ENCODE data around the gene PCNA.
"Not testable (repeated sequence)": the region's sequence is repeated elsewhere in the genome, so short reads cannot be mapped to it uniquely, and the experiment has no call there.

The PCNA gene

GRCh38 chr20:5095931-5096330 lies 23.8 kb downstream of the PCNA start:
- no peak for FAIRE-seq

- no peak for FAIRE-seq
Measured at GRCh38 chr20:5095454-5095853, 24.3 kb downstream of the PCNA start.

GRCh38 chr20:5092765-5093339 lies 26.9 kb downstream of the PCNA start:
- FAIRE-seq: no peak

- no peak for FAIRE-seq
Measured at GRCh38 chr20:5091902-5092301, 27.9 kb downstream of the PCNA start.

- no peak for FAIRE-seq
Measured at GRCh38 chr20:5090191-5090590, 29.6 kb downstream of the PCNA start.

- FAIRE-seq: no peak
Measured at GRCh38 chr20:5088688-5089087, 31.1 kb downstream of the PCNA start.

GRCh38 chr20:5085380-5085779 lies 34.4 kb downstream of the PCNA start:
- FAIRE-seq: no peak

- no peak for FAIRE-seq
Measured at GRCh38 chr20:5080384-5080877, 39.3 kb downstream of the PCNA start.

GRCh38 chr20:5078399-5078958 lies 41.3 kb downstream of the PCNA start:
- no peak for FAIRE-seq

GRCh38 chr20:5077761-5078387 lies 41.9 kb downstream of the PCNA start:
- FAIRE-seq: no peak

- not testable (repeated sequence) for FAIRE-seq
Measured at GRCh38 chr20:5076913-5077312, 42.8 kb downstream of the PCNA start.

GRCh38 chr20:5074232-5074674 lies 45.5 kb downstream of the PCNA start:
- FAIRE-seq: no peak

GRCh38 chr20:5073660-5074231 lies 46.0 kb downstream of the PCNA start:
- no peak for FAIRE-seq

GRCh38 chr20:5072756-5073659 lies 46.8 kb downstream of the PCNA start:
- no peak for FAIRE-seq

GRCh38 chr20:5071942-5072341 lies 47.8 kb downstream of the PCNA start:
- FAIRE-seq: not testable (repeated sequence)

GRCh38 chr20:5070570-5070969 lies 49.2 kb downstream of the PCNA start:
- FAIRE-seq: no peak

- no peak for FAIRE-seq
Measured at GRCh38 chr20:5070081-5070480, 49.7 kb downstream of the PCNA start.

- FAIRE-seq: no peak
Measured at GRCh38 chr20:5069141-5069806, 50.5 kb downstream of the PCNA start.

GRCh38 chr20:5067877-5068645 lies 51.7 kb downstream of the PCNA start:
- no peak for FAIRE-seq

GRCh38 chr20:5065879-5066383 lies 53.8 kb downstream of the PCNA start:
- no peak for FAIRE-seq

GRCh38 chr20:5065166-5065878 lies 54.4 kb downstream of the PCNA start:
- no peak for FAIRE-seq
